HTERT RPE-1 (cell line): ENCODE results near the gene KLF13.

ENCODE experiments used
- in situ Hi-C: fragments of 300-500 bp; cut with MboI; formaldehyde crosslinking; loops from 4 replicates; pipeline ENCODE4 v1.14.3; 2020; ENCODE audit warnings: low sequenced_read_pairs

The KLF13 gene

DNA sequence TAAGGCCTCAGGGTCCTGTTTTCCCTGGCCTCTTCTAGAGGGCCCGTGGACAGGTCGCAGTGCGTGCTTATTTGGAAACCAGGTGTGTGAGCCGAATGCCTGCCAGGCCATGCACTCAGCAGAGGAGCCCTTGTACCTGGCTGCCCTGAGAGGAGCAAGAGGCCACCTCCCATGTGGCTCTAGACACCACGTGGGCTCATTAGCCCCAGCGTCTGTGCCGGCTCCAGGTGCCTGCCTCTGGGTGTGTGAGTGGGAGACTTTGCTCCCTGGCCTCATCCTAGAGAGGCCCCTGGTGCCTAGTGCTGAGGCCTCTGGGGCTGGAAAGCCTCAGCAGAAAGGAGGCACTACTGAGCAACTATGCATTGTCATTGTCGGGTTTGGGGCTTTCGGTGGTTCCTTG lies 50.4 kb downstream of the KLF13 start:
- in situ Hi-C loops, result no loop called here

GRCh38 chr15:31378363-31378903 lies 51.8 kb downstream of the KLF13 start:
- in situ Hi-C loops, result no loop called here

DNA sequence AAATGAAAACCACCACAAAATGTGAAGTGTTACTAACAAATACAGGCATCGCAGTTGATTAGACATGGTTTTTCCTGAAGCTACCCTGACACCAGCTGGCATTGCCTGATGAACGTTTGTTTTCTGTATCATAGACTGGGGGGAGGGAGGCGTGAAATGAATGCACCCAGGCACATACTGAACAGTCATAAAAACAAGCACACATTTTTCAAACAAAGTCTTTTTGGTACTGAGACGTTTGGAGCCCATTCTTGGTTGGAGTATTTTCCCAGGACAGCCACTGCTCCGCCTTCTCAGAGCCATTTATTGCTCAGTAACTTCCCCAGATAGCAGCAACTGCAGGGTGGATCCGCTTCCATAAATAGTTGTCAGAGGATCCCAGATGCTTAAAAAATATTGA lies 52.4 kb downstream of the KLF13 start:
- in situ Hi-C loops, result no loop called here

GRCh38 chr15:31379577-31379976 lies 52.9 kb downstream of the KLF13 start:
- in situ Hi-C loops, result no loop called here

DNA sequence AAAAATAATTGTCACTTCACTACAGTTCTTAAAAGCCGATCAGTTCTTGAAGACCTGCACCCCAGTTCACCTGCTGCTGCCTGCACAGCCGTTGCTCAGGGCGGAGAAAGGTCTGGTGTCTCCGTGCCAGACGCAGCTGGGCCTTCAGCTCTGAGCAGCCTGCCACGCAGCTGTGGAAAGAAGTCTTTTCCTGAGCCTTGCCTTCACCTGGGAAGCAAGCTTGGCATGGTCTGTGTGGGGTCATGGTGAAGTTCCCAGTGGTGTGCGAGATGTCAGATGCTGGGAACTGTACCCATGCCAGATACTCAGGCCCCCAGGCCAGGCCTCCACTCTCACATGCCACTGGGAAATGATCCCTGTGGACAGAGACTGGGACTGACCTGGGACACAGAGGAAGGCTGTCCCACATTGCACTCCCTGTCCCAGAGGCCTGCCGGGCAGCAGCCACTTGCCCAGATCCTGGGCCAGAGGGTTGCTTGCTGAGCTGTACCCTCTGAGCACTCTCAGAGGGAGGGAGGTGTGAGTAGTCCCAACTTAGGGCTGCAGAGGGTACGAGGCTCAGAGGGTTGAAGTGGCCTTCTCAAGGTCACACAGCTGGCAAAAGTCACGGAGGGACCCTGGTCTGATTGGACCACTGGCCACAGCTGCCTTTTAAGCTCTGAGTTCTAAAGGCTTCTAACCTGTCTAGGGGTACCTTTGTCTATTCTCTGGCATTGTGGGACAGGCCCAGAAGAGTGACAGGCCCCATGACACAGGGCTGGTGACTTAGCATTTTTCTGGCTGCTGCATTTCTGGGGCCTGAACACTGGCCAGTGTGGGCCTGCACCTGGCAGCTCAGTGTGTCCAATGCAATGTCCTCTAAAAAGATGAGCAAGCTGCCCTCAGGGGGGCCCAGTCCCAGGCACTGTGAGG lies 55.4 kb downstream of the KLF13 start:
- in situ Hi-C loops, result no loop called here

DNA sequence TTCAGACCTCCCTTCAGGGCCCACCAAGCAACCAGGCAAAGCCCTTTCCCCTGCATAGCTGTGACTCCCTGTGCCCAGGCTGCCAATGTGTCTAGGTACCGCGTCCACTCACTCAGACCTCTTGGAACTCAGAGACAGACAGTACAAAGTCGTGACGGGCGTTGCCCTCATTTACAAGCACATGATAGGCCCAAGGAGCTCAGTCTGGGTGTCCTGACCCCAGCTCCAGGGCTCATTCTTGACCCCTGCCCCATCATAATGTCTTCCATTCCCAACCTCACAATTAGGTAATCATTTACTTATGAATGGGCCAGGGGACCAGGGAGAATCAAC lies 56.0 kb downstream of the KLF13 start:
- in situ Hi-C loops, result no loop called here

DNA sequence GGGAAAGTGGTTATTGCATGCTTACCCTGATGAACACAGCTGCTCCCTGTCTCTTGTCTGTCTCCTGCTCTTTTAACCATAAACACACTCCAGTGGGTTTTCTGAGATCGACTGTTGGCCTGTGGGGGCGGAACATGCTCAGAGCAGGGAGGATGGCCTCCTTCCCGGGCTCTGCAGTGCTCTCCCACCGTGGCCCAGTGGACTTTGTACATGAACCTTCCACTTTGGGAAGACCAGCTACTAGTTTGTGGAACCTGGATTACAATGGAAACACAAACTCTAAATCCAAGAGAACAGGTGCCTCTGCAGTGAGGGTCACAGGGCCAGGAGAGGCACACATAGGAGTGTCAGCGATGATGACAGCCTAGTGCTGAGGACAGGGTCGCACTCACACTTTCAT lies 56.5 kb downstream of the KLF13 start:
- in situ Hi-C loops, result no loop called here

- in situ Hi-C loops, result no loop called here
Observed at GRCh38 chr15:31384568-31384967, 57.9 kb downstream of the KLF13 start.

DNA sequence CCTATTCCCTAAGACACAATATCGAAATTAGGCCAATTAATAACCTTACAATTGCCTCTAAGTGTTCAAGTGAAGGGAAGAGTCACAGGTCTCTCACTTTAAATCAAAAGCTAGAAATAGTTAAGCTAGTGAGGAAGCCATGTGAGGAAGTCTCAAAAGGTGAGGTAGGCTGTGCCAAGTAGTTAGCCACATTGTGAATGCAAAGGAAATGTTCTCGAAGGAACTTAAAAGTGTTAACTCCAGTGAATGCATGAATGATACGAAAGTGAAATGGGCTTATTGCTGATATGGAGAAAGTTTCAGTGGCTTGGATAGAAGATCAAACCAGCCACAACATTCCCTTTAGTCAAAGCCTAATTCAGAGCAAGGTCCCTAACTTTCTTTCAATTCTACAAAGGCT lies 59.1 kb downstream of the KLF13 start:
- in situ Hi-C loops, result no loop called here

DNA sequence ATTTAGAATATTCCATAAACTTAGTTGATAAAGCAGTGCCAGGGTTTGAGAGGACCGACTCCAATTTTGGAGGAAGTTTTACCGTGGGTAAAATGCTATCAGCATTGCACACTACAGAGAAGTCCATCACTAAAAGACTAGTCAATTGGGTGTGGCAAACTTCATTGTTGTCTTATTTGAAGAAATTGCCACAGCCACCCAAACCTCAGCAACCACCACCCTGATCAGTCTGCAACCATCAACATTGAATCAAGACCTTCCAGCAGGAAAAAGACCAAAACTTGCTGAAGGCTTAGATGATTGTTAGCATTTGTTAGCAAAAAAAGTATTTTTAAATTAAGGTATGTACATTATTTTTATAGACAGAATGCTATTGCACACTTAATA lies 60.5 kb downstream of the KLF13 start:
- in situ Hi-C loops, result no loop called here

GRCh38 chr15:31387479-31388118 lies 61.0 kb downstream of the KLF13 start:
- in situ Hi-C loops, result no loop called here

DNA sequence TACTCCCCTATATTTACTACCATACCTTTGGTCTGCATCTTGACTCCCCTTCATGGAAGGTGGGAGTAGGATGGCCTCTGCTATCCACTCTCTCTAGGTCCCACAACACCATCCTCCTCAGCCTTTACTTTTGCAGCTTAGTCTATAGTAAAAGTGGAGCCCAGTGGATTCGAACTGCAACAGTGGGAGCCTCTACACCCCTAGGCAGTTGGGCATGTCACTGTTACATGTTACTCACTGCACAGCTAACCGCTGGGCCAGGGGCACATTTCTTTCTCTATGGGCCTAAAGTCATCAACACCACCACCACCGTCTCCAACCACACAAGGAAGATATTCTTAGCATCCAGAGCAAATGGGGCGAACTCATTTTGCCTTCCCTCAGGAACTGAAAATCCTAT lies 62.9 kb downstream of the KLF13 start:
- in situ Hi-C loops, result no loop called here

GRCh38 chr15:31390029-31390428 lies 63.4 kb downstream of the KLF13 start:
- in situ Hi-C loops, result no loop called here

- in situ Hi-C loops, result no loop called here
Observed at GRCh38 chr15:31390777-31391486, 64.3 kb downstream of the KLF13 start.

DNA sequence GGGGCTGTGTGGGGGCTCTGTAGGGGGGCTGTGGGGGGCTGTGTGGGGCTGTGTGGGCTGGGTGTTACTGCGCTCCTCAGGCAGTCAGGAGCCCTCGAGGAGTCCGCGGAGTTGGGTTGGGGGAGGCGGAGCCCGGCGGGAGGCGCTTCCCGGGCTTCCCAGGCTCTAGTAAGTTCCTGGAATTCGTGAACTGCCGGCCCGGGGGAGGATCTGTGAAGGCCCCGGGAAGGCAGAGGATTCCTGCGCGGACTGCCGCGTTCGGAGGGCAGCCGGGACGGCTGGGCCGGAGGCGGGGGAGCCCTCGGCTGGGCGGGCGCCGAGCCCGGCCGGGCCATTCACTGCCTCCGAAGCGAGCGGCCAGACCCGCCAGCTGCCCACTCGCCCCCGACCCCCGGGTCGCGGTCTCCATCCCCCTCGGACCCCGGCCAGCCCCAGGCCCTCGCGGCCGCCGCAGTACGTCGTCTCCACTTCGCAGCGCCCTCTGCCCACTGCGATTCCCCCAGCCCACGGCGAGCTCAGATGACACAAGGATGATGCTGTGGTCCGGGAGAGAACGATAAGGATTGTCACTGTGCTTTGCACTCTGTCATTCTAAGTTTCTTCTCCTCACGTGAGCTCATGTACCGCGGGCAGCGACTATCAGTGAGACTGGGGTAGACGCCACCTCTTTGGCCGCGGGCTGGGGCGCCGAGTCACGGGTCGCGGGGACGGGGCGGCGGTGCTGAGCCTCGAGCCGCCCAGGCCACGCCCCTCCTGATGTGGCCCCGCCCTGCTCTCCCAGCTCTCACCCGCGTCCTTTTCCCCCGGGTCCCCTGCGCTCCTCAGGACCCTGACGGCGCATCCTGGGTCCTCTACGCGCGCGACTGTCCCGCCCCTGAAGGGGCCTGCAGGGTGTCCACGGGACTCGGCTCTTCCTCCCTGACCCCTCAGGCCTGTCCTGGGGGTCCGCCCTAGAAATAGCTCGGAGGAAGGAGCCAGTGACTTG lies 65.3 kb downstream of the KLF13 start:
- in situ Hi-C loops, result no loop called here

DNA sequence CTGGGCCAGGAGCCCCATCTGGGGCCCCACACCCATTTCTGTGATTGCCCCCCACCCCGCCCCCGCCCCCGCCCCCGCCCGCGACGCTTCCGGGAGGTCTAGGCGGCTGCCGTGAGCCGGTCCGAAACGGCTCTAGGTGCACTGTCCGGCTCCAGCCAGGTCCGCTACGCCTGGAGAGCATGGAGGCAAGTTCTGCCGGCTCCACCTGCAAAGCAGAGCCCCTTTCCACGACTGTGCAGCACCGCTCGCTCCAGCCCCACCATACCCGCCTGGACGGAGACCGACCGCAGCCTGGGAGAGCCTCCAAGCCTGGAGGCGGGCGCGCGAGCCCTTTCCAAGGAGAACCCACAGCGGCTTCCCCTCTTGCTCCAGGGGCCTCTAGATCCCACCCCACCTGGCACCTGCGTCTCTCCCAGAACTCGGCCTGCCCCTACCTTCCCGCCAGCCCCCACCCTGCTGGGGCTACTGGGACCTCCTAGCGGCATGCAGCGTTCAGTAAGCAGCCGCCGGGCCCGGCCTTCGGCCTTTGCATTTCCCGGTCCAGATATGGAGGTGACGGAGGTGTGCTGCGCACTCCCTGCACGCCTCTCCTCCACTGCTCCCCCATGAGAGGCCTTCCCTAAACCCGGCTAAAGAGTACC lies 66.2 kb downstream of the KLF13 start:
- in situ Hi-C loops, result no loop called here

GRCh38 chr15:31393444-31394091 lies 66.9 kb downstream of the KLF13 start:
- in situ Hi-C loops, result no loop called here

DNA sequence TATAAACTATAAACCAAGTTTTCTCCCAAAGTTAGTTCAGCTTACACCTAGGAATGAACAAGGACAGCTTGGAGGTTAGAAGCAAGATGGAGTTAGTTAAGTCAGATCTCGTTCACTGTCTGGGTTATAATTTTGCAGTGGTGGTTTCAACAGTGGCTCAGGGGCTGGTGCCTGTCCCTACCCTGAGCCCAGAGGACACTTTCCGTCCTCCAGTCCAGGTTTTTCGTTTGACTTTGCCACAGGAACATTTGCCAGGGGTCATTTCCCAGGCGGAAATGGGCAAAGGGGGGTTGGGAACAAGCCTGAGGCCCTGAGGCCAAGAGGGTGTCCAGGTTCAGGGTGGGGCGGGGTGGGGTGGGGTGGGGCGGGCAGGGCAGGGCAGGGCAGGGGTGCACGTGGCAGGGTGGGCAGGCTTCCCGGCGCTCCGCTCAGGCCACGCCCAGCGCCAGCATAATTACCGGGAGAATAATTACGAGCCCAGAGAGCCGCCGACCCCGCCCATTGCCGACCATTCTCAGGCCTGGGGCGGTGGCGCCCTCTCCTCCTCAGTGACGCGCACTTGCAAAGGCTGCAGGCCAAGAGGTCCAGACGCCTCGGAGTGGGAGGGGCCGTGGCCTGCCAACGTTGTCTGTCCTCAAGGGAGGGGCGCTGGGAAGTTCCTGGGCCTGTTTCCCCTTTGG lies 70.4 kb downstream of the KLF13 start:
- in situ Hi-C loops, result no loop called here
